Loucy (cell line): ENCODE data around the gene CTSA.

Experiments
- H2AFZ ChIP-seq: fragments of 200-600 bp; sonication (generic); 2 replicates; pipeline ENCODE4 v1.6.0; 2016; ENCODE audit warnings: antibody characterized with exemption, mild to moderate bottlenecking, low read length, moderate library complexity
- H3F3A ChIP-seq: fragments of 200-600 bp; 2 replicates; pipeline ENCODE4 v1.6.0; 2016; ENCODE audit warnings: antibody characterized with exemption, low read depth, mild to moderate bottlenecking
- H3K27me3 ChIP-seq: fragments of 200-600 bp; sonication (generic); 2 replicates; pipeline ENCODE4 v1.6.1; 2014; ENCODE audit warnings: low read length, mild to moderate bottlenecking; ENCODE audit not compliant: insufficient read depth, poor library complexity, severe bottlenecking
- H3K36me3 ChIP-seq: fragments of 200-600 bp; sonication (generic); 2 replicates; pipeline ENCODE4 v1.6.1; 2016; ENCODE audit warnings: low read length; ENCODE audit not compliant: insufficient read depth
- H3K4me1 ChIP-seq: fragments of 200-600 bp; sonication (generic); 2 replicates; pipeline ENCODE4 v1.5.1; 2014; ENCODE audit warnings: low read length, mild to moderate bottlenecking; ENCODE audit not compliant: insufficient read depth, poor library complexity, severe bottlenecking
- H3K4me2 ChIP-seq: fragments of 200-600 bp; sonication (generic); 2 replicates; pipeline ENCODE4 v1.6.0; 2014; ENCODE audit warnings: antibody characterized with exemption, low read length, low read depth, mild to moderate bottlenecking; ENCODE audit not compliant: poor library complexity, severe bottlenecking
- H3K4me3 ChIP-seq: fragments of 200-600 bp; sonication (generic); 2 replicates; pipeline ENCODE4 v1.5.1; 2014; ENCODE audit warnings: low read length, mild to moderate bottlenecking, mixed read lengths; ENCODE audit not compliant: poor library complexity, severe bottlenecking
- H3K79me2 ChIP-seq: fragments of 200-600 bp; sonication (generic); 2 replicates; pipeline ENCODE4 v1.6.1; 2014; ENCODE audit warnings: low read length; ENCODE audit not compliant: insufficient read depth
- H3K9ac ChIP-seq: fragments of 200-600 bp; sonication (generic); 2 replicates; pipeline ENCODE4 v1.6.0; 2014; ENCODE audit warnings: mild to moderate bottlenecking, low read depth, low read length, moderate library complexity; ENCODE audit not compliant: poor library complexity, severe bottlenecking
- H3K9me2 ChIP-seq: fragments of 200-600 bp; sonication (generic); replicated peaks from 2 replicates; pipeline ENCODE4 v1.6.1; 2016; ENCODE audit warnings: low read depth, low read length, mixed read lengths
- H3K9me3 ChIP-seq: fragments of 200-600 bp; sonication (generic); 2 replicates; pipeline ENCODE4 v1.6.1; 2014; ENCODE audit warnings: mild to moderate bottlenecking, antibody characterized with exemption, low read length, low read depth; ENCODE audit not compliant: insufficient read depth
- H4K20me1 ChIP-seq: fragments of 200-600 bp; sonication (generic); 2 replicates; pipeline ENCODE4 v1.6.0; 2014; ENCODE audit warnings: antibody characterized with exemption, low read length, mild to moderate bottlenecking; ENCODE audit not compliant: insufficient read depth, poor library complexity, severe bottlenecking
- EZH2phosphoT487 ChIP-seq: fragments of 200-600 bp; IDR thresholded peaks from 2 replicates; pipeline ENCODE4 v1.6.1; 2018; ENCODE audit warnings: antibody characterized with exemption, mild to moderate bottlenecking, moderate library complexity, borderline replicate concordance
- TF ChIP-seq, protein P1 (sequence below): fragments of 200-600 bp; sonication (generic); conservative IDR thresholded peaks from 2 replicates; pipeline ENCODE4 v1.5.1; 2014; ENCODE audit warnings: mild to moderate bottlenecking, antibody characterized with exemption, low read length

The CTSA gene

DNA sequence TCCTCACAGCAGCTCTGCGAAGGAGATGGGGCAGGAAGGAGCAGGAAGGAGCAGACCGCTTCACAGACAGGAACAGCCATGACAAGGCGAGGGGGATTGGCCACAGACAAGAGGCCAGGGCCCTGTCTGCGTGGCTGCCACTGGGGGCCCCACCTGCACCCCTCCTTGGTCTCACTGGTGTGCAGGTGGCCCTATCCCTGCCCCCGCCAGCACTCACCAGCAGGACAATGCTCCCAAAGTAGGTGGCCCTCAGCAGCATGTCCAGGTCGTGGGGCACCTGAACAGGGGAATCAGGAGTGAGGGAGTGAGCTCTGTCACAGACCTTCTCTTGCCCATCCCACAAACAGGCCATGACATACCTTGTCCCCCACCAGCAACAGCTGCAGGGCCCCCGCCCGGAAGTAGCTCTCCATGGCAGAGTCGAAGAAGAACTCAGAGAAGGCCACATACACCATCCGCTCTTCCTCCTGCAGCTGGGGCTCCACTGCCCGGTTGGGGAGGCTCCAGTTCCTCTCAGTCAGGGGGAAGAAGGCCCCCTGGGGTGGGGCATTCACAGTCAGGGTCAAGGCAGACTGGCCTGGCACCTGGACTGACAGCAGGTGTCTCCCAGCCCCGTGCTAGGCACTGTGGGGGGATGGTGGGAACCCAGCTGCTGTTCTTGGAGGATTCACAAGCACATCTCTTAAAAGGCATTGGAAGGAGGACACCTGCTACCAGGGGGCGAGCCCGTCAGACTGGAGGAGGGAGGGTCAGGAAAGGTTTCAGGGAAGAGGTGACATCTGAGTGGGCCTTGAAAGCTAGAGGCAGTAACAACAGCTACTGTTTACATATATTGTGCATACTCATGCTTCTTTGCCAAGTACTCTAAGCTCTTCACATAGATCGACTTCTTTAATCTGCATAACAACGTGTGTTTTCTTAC lies 13.7 kb downstream of the CTSA start:
- H4K20me1 ChIP-seq, result no peaks in the 10 kb centered on the region
- H3K36me3 ChIP-seq, result no peaks in the 10 kb centered on the region
- no peaks in the 10 kb centered on the region for H3K9me2 ChIP-seq
- H3F3A ChIP-seq, result no peaks in the 10 kb centered on the region
- H2AFZ ChIP-seq, result no peak overlapping the region
- no peaks in the 10 kb centered on the region for H3K27me3 ChIP-seq
- TF ChIP-seq EZH2phosphoT487, result no peak
- TF ChIP-seq, protein P1, sequence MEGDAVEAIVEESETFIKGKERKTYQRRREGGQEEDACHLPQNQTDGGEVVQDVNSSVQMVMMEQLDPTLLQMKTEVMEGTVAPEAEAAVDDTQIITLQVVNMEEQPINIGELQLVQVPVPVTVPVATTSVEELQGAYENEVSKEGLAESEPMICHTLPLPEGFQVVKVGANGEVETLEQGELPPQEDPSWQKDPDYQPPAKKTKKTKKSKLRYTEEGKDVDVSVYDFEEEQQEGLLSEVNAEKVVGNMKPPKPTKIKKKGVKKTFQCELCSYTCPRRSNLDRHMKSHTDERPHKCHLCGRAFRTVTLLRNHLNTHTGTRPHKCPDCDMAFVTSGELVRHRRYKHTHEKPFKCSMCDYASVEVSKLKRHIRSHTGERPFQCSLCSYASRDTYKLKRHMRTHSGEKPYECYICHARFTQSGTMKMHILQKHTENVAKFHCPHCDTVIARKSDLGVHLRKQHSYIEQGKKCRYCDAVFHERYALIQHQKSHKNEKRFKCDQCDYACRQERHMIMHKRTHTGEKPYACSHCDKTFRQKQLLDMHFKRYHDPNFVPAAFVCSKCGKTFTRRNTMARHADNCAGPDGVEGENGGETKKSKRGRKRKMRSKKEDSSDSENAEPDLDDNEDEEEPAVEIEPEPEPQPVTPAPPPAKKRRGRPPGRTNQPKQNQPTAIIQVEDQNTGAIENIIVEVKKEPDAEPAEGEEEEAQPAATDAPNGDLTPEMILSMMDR, result no peak
- H3K4me2 ChIP-seq, result no peak overlapping the region
- no peak overlapping the region for H3K9ac ChIP-seq
- peaks cover 4% of the 10 kb centered on the region for H3K4me1 ChIP-seq
- H3K9me3 ChIP-seq, result no peaks in the 10 kb centered on the region
- H3K79me2 ChIP-seq, result no peaks in the 10 kb centered on the region
- H3K4me3 ChIP-seq, result no peak overlapping the region

DNA sequence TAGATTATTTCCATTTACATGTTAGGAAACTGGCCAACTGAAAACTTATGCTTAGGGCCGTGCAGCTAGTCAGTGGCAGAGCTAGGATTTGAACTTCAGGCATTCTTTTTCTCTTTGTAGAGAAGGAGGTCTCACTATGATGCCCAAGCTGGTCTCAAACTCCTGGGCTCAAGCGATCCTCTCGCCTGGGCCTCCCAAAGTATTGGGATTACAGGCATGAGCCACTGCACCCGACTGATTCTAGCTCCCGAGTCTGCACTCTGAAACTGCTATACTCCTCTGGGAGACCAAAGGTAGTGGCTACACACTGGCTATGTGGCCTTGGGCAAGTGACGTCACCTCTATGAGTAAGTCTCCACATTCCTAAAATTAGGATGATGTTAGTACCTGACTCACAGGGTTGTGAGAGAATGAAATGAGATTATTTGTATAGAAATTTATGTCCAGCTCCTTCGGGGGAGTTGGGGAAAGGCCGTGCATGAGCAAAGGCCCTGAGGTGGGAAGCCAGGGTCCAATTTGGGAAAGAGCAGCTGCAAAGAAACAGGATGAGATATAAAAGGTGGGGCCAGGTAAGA lies 14.5 kb downstream of the CTSA start:
- Histone ChIP-seq H3K36me3 (no peaks in the 10 kb centered on the region), H3K79me2 (no peaks in the 10 kb centered on the region), H3K9ac (no peak overlapping the region), H3K9me2 (no peaks in the 10 kb centered on the region), H2AFZ (no peak overlapping the region), H3K4me2 (no peak overlapping the region), H3K4me3 (no peak overlapping the region), H3K4me1 (peaks cover 4% of the 10 kb centered on the region), H4K20me1 (no peaks in the 10 kb centered on the region), H3K9me3 (no peaks in the 10 kb centered on the region), H3K27me3 (no peaks in the 10 kb centered on the region), H3F3A (no peaks in the 10 kb centered on the region)
- TF ChIP-seq, protein P1, result no peak
- TF ChIP-seq EZH2phosphoT487, result no peak

DNA sequence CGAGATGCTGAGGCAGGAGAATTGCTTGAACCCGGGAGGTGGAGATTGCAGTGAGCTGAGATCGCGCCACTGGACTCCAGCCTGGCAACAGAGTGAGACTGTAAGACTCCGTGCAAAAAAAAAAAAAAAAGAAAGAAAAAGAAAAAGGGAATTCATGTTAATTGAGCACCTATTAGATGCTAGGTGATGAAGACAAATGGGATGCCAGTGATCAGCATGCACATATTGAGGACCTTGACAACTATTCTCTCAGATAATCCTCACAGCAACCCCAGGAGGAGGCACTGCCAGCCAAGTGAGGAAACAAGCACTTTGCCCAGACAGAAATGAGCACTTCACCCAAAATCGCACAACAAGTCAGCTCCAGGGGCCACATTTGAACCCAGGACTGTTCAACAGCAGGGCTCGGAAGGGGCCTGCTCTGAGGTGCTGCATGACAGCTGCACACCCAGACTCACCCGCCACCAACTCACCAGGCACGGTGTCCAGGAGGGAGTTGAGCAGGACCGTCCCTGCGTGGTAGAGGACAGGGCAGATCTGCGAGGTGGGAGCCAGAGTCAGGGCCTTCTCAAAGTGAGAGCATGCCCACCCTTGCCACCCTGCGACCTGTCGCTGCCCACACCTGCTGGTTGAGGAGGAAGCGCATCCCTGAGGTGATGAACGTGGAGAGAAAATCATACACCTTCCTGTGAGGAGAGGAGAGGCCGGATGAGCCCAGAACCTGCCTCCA lies 16.2 kb downstream of the CTSA start:
- Histone ChIP-seq H3K9ac (no peak overlapping the region), H3K36me3 (no peaks in the 10 kb centered on the region)
- TF ChIP-seq, protein P1, result no peak
- TF ChIP-seq EZH2phosphoT487, result no peak

More for the DNA sequence above, 16.2 kb downstream of the CTSA start:
- Histone ChIP-seq H3K9me3 (no peaks in the 10 kb centered on the region), H3F3A (no peaks in the 10 kb centered on the region), H3K9me2 (no peaks in the 10 kb centered on the region), H3K27me3 (no peaks in the 10 kb centered on the region), H3K79me2 (no peaks in the 10 kb centered on the region), H4K20me1 (no peaks in the 10 kb centered on the region), H2AFZ (no peak overlapping the region), H3K4me1 (peaks cover 13% of the 10 kb centered on the region), H3K4me2 (no peak overlapping the region), H3K4me3 (no peak overlapping the region)
